Measurements from ENCODE around the gene CORO2B. TPM values are rescaled to one million over a fixed set of nuclear protein-coding genes. Genes with fewer than 3 reads are reported as not detected.
A peak's percentile ranks its signal among the peaks of the same experiment; 100 is the strongest.
"Not testable (repeated sequence)": the region's sequence is repeated elsewhere in the genome, so short reads cannot be mapped to it uniquely, and the experiment has no call there.

Gene CORO2B
- total RNA-seq, 8 experiments from 2014 or later, result 2.1 to 28.3 (median 16.4) TPM

GRCh38 chr15:68643216-68643830 is 64.5 kb downstream of the CORO2B start:
- WGBS, 10 experiments, result 82 to 100% (median 92%) methylated on average over 1 to 4 of the region's 5 CpGs; no CpG with 5 or more reads in 4 of the 10 experiments
- in situ Hi-C loops (cut with MboI; ENCODE audit: low pct_unique_long_range_greater_than_20kb in 2 of 9, low sequenced_read_pairs in 9 of 9, unreplicated experiment in 9 of 9), result no loop called here
- Histone ChIP-seq H3K4me1 (replicated peaks in 1 of 2) (peaks cover 36 to 38% of the 10 kb centered on the region in 2 donors), H3K4me3 (no peak overlapping the region), H3K27ac (no peak overlapping the region)
- no peak for ATAC-seq (replicated peaks in 6 of 8)

GRCh38 chr15:68644083-68644904 is 65.5 kb downstream of the CORO2B start:
- 11 to 93% (median 84%) methylated on average over 2 to 8 of the region's 8 CpGs; no CpG with 5 or more reads in 3 of the 10 experiments for WGBS, 10 experiments
- H3K4me1 ChIP-seq (replicated peaks in 1 of 2), result peaks cover 33 to 38% of the 10 kb centered on the region in 2 donors
- in situ Hi-C loops (cut with MboI; ENCODE audit: low pct_unique_long_range_greater_than_20kb in 2 of 9, low sequenced_read_pairs in 9 of 9, unreplicated experiment in 9 of 9), result no loop called here
- ATAC-seq (replicated peaks in 6 of 8), result peak in 2 of 8 experiments; percentile 38 to 60
- no peak overlapping the region for H3K4me3 ChIP-seq
- no peak overlapping the region for H3K27ac ChIP-seq

- Histone ChIP-seq H3K27ac (no peak overlapping the region), H3K4me3 (no peak overlapping the region), H3K4me1 (replicated peaks in 1 of 2) (peaks cover 26 to 36% of the 10 kb centered on the region in 2 donors)
- no peak for ATAC-seq (replicated peaks in 6 of 8)
- in situ Hi-C loops (cut with MboI; ENCODE audit: low pct_unique_long_range_greater_than_20kb in 2 of 9, low sequenced_read_pairs in 9 of 9, unreplicated experiment in 9 of 9), result no loop called here
- WGBS, 10 experiments, result 91 to 95% (median 94%) methylated on average over 3 to 10 of the region's 17 CpGs; no CpG with 5 or more reads in 6 of the 10 experiments
Measured at GRCh38 chr15:68644996-68645395, 66.2 kb downstream of the CORO2B start.

DNA sequence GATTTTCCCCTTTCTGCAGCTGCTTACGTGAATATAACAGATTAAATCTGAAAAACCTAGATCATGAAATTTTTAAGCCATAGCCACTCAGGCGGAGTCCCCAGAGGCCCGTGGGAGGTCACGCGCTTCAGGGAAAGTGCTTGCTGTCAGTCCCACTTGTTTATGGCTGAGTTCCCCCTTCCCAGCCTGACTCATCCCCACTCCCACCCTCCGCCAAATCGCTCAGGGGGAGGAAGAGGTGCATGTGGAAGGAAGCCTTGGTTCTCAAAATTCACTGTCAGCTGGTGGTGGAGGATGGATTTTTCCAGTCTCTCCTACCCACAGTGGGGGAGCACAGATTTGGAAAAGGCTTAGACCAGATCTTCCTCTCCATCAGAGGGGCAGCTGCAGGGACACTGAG is 67.4 kb downstream of the CORO2B start:
- 54 to 100% (median 60%) methylated on average over 1 to 5 of the region's 7 CpGs; no CpG with 5 or more reads in 7 of the 10 experiments for whole genome bisulfite sequencing, 10 experiments
- peak in 5 of 8 experiments; percentile 74 to 95 (median 94) for ATAC-seq (replicated peaks in 6 of 8)
- in situ Hi-C loops (cut with MboI; ENCODE audit: low pct_unique_long_range_greater_than_20kb in 2 of 9, low sequenced_read_pairs in 9 of 9, unreplicated experiment in 9 of 9), result no loop called here
- no peak overlapping the region for H3K4me3 ChIP-seq
- peaks cover 14 to 24% of the 10 kb centered on the region in 2 donors for H3K4me1 ChIP-seq (replicated peaks in 1 of 2)
- H3K27ac ChIP-seq, result peak overlapping the region; percentile 50 to 73

DNA sequence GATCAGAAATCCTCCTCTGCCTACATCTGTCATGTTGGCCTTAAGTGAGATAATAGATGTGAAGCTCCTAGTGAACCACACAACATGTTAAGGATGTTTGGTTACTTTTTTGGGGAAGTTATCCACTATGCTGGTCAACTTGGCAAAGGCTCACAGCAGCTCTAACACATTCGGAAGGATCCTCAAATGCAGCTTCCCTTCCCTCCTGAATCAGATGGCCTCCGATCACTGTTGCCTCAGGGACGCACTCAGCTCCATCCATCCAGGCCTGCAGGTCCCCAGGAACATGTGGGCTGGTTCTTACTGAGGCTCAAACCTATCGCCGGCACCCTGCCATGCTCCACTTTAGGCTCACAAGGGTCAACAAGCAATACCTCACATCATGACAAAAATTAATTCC is 67.9 kb downstream of the CORO2B start:
- Histone ChIP-seq H3K27ac (peak overlapping the region in 1 of 2 donors; percentile 73), H3K4me3 (no peak overlapping the region), H3K4me1 (replicated peaks in 1 of 2) (peaks cover 11 to 22% of the 10 kb centered on the region in 2 donors)
- WGBS, 10 experiments, result 78 to 100% (median 100%) methylated on average over 1 to 3 of the region's 5 CpGs; no CpG with 5 or more reads in 5 of the 10 experiments
- in situ Hi-C loops (cut with MboI; ENCODE audit: low pct_unique_long_range_greater_than_20kb in 2 of 9, low sequenced_read_pairs in 9 of 9, unreplicated experiment in 9 of 9), result no loop called here
- ATAC-seq (replicated peaks in 6 of 8), result no peak

- ATAC-seq (replicated peaks in 6 of 8); in situ Hi-C loops (cut with MboI; ENCODE audit: low pct_unique_long_range_greater_than_20kb in 2 of 9, low sequenced_read_pairs in 9 of 9, unreplicated experiment in 9 of 9); H3K27ac ChIP-seq; H3K4me3 ChIP-seq: not testable (repeated sequence)
- peaks cover 15 to 27% of the 10 kb centered on the region in 2 donors for H3K4me1 ChIP-seq (replicated peaks in 1 of 2)
- WGBS, 10 experiments, result 92 to 100% (median 97%) methylated on average over 2 to 13 of the region's 13 CpGs; no CpG with 5 or more reads in 1 of the 10 experiments
Measured at GRCh38 chr15:68647361-68647760, 68.6 kb downstream of the CORO2B start.

DNA sequence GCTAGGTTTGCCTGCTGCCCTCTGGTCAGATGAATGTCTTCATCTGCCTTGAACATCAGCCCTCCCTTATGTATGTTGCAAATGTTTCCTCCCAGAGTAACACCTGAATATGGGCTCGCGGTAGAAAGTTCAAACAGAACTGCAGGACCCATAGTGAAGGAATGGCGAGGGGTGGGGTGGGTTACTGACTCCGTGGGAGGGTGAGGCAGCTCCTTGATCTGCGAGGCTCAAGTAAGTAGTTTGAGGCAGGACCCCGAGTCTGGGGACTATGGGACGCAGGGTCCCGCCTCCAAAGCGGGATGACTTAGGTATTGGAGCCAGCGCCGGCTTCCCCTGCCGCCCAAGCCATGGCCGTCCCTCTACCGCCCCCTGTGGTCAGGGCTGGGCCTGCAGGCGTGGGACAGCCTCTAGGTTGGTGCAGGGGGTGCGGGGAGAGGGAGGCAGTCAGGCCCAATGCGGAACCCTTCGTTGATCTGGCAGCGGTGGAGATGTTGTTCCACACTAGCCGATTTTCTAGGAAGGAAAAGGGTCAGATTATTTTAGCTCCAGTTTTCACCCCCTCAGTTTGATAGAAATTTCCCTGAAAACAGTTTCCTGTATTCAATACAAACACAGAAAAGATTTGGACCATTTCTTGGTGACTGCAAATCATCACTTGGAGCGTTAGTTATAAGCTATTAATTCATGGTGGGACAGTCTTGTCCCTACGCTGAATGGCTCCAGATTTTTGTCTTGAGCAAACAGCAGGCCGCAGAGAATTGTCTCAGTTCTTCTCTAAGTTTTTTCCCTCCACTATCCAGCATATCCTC is 72.3 kb downstream of the CORO2B start:
- peak in 3 of 8 experiments; percentile 22 to 58 (median 24) for ATAC-seq (replicated peaks in 6 of 8)
- in situ Hi-C loops (cut with MboI; ENCODE audit: low pct_unique_long_range_greater_than_20kb in 2 of 9, low sequenced_read_pairs in 9 of 9, unreplicated experiment in 9 of 9), result loop anchor here in 3 of 9 experiments (25.0 kb wide), 1 partner anchor 89 kb away; no protein-coding TSS in a partner anchor
- WGBS, 10 experiments, result 17 to 100% (median 89%) methylated on average over 1 to 10 of the region's 23 CpGs; no CpG with 5 or more reads in 4 of the 10 experiments
- no peak overlapping the region for H3K27ac ChIP-seq
- H3K4me1 ChIP-seq (replicated peaks in 1 of 2), result peaks cover 34 to 45% of the 10 kb centered on the region in 2 donors
- no peak overlapping the region for H3K4me3 ChIP-seq

DNA sequence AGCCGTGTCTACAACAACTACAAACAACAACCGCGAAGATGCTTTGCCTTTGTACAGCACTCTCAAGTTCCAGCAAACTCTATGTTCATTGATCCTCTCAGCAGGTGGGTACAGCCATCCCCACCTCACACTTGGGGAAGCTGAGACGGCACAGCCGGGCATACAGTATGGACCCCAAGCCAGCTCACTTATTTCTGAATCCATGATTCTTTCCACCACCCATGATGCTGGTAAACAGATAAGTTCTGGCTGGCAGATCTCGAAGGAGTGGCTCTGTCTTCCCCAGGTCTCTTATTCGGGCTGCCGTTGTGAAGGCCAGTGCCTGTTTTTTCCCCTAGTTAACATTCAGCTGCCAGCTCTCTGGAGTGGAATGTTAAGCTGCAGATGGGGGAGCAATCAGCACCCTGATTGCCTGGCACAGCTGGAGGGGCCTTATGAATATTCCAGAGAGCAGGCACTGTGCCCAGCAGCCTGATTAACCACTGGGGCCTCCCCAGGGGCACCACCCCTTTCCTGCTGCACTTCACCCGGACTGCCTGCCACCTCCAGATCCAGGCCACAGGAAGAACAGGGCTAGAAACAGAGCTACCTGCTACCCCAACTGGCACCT is 73.2 kb downstream of the CORO2B start:
- ATAC-seq (replicated peaks in 6 of 8), result peak; percentile 41 to 89 (median 68)
- peaks cover 31 to 36% of the 10 kb centered on the region in 2 donors for H3K4me1 ChIP-seq (replicated peaks in 1 of 2)
- WGBS, 10 experiments, result 30 to 100% (median 49%) methylated on average over 1 to 6 of the region's 9 CpGs; no CpG with 5 or more reads in 2 of the 10 experiments
- H3K27ac ChIP-seq, result no peak overlapping the region
- H3K4me3 ChIP-seq, result no peak overlapping the region
- in situ Hi-C loops (cut with MboI; ENCODE audit: low pct_unique_long_range_greater_than_20kb in 2 of 9, low sequenced_read_pairs in 9 of 9, unreplicated experiment in 9 of 9), result loop anchor here in 3 of 9 experiments (25.0 kb wide), 1 partner anchor 90 kb away; no protein-coding TSS in a partner anchor

DNA sequence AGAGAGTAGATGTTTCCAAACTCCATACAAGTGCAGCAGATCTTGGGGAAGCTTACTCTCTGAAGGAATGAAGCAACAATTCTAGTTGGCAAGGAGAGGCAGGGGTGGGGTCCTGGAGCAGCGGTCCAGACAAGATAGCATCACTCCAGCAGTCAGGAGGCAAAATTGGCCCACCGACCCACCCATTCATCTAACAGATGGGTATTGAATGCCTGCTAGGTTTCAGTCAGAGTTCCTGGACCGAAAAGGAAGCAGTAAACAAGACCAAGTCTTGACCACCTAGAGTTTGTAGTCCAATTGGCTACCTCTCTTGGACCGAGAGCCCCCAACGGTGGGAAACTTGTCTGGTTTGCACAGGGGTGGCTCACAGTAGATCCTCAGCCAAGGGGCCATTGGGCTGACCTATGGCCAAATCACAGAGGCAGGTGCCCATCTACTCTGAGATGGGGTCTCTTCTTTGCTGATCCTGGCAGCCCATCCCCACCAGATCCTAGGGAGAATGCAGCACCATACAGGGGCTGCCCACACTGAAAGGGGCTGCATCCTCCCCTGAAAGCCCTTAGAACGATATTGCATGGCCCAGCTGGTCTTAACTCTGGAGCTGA is 74.3 kb downstream of the CORO2B start:
- peaks cover 35 to 36% of the 10 kb centered on the region in 2 donors for H3K4me1 ChIP-seq (replicated peaks in 1 of 2)
- in situ Hi-C loops (cut with MboI; ENCODE audit: low pct_unique_long_range_greater_than_20kb in 2 of 9, low sequenced_read_pairs in 9 of 9, unreplicated experiment in 9 of 9), result loop anchor here in 3 of 9 experiments (25.0 kb wide), 1 partner anchor 91 kb away; no protein-coding TSS in a partner anchor
- no peak for ATAC-seq (replicated peaks in 6 of 8)
- 90 to 100% (median 100%) methylated on average over 1 to 3 of the region's 6 CpGs; no CpG with 5 or more reads in 5 of the 10 experiments for WGBS, 10 experiments
- no peak overlapping the region for H3K27ac ChIP-seq
- no peak overlapping the region for H3K4me3 ChIP-seq

DNA sequence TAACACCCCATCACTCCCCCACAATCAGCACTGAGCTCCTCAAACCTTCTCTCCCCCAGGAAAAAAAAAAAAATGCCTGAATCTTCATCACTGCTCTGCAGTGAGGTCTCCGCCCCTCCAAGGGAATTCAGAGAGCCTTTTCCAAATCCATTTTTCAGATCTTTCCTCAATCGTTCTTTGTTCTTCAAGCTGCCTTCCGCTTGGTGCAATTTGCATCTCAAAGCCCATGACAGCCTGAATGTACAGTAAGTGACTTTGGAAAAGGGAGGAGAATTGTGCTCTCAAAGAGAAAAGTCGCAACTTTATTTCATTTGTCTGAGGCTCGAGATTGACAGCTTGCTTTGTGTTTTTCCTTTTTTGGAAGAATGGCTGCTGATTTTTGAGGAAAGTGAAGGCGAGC is 75.0 kb downstream of the CORO2B start:
- Histone ChIP-seq H3K27ac (peak overlapping the region in 1 of 2 donors; percentile 42), H3K4me3 (no peak overlapping the region)
- in situ Hi-C loops (cut with MboI; ENCODE audit: low pct_unique_long_range_greater_than_20kb in 2 of 9, low sequenced_read_pairs in 9 of 9, unreplicated experiment in 9 of 9), result loop anchor here in 3 of 9 experiments (25.0 kb wide), 1 partner anchor 92 kb away; no protein-coding TSS in a partner anchor

DNA sequence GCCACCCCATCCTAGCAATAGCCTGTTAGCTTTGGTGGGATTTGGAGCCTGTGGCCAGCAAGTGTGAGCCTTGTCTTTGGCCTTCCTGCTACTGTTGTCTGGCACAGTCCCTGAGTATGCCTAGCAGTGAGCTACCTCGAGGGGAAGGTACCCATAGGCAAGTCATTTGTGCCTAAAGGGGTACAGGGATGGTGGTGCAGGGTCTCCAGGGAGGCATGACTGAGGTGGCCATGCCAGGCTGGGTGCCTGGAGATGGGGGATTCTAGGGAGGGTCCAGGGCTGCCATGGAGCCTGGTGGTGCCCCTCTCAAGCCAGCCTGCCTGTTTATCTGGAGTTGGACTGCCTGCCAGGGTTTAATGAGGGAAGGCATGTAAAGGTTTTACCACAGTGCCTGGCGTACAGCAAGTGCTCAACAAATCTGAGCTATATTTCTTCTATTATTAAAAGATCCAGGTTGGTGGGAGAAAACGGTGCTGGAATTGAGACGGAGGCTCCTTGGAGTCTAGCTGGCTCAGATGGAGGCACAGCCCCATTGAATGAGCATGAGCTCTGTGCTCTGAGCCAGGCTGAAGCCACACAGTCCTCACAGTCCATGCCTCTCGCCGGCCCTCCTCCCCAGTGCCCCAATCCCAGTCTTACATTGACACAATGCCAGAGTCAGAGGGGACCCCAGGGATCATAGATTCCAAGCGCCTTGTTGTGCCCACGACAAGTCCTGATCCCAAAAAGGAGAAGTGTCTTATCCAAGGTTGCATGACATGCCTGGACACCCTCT is 76.2 kb downstream of the CORO2B start:
- in situ Hi-C loops (cut with MboI; ENCODE audit: low pct_unique_long_range_greater_than_20kb in 2 of 9, low sequenced_read_pairs in 9 of 9, unreplicated experiment in 9 of 9), result loop anchor here in 3 of 9 experiments (25.0 kb wide), 1 partner anchor 93 kb away; no protein-coding TSS in a partner anchor
- 81 to 100% (median 93%) methylated on average over 1 to 5 of the region's 8 CpGs; no CpG with 5 or more reads in 6 of the 10 experiments for WGBS, 10 experiments
- Histone ChIP-seq H3K4me1 (replicated peaks in 1 of 2) (peaks cover 39% of the 10 kb centered on the region in 2 donors), H3K27ac (no peak overlapping the region), H3K4me3 (no peak overlapping the region)
- no peak for ATAC-seq (replicated peaks in 6 of 8)

More for the DNA sequence above, 75.0 kb downstream of the CORO2B start:
- WGBS, 10 experiments, result 26 to 77% (median 42%) methylated on average over 1 to 5 of the region's 6 CpGs
- peaks cover 39% of the 10 kb centered on the region in 2 donors for H3K4me1 ChIP-seq (replicated peaks in 1 of 2)
- peak in 6 of 8 experiments; percentile 21 to 60 (median 52) for ATAC-seq (replicated peaks in 6 of 8)
